ENCODE measurements around the gene RPL10.

Gene RPL10

DNA sequence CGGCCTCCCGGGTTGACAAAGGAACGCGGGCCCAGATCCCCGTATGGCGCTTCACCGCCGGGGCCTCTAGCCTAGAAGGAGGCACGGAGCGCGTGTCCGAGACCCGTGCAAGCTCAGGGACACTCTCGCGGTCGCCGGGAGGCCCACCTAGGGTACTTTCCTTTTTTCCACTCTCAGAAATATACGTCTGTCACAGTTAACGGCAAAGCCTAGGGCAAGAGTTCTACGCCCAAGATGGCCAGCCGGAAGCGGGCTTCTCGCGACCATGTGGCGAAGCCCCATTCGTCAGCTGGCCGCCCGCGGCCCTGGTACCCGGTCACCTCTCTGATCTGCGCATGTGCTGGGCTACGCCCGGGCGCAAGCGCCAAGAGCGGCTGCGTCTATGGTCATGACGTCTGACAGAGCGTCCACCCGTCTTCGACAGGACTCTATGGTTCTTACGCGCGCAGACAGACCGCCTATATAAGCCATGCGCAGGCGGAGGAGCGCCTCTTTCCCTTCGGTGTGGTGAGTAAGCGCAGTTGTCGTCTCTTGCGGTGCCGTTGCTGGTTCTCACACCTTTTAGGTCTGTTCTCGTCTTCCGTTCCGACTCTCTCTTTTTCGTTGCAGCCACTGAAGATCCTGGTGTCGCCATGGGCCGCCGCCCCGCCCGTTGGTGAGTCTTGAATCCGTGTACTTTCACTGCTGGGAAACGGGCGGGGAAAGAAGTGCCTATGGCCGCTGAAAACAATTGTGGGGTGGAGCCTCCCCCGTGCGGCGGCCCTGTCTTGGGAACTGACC lies at the start of gene RPL10:
RPL10 (plus strand) TSS at position 490 of the 780 bp plus-strand sequence; CDS start at position 633, 143 bp downstream.
- DNase-seq (ENCODE audit: low read depth) = peak; percentile 79

DNA sequence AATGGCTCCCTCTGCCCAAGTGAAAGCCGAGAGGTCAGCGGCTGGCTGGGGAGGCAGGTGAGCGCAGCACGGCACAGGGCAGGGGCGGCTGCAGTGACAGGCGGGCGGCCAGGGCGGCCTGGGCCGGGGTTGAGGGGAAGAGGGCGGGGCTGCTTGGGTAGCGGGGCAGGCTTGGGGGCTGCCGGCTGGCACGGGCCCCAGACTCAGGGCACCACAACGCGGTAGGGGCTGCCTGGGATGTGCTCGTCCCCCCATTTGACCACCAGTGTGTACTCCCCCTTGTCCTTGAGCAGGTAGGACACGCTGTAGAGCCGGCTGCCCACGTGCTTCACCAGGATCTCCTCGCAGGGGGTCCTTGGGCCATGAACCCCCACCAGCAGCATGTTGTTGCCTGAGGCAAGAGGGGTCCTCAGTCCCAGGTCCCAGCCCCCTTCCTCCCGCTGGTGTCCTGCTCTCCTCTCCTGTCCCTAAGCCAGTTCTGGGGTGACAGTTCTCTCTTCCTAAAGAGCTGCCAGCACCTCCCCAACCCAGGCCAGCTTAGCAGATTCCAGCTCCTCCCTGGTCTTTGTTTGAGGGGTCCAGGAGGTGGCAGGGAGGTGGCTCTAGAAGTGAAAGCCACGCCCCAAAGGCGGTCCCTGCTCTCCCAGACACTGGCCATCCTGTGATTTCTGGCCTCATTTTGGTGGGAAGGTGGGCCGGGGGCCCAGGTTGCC lies 49.4 kb upstream of the RPL10 start:
- DNase-seq (ENCODE audit: low read depth) = no peak

GRCh38 chrX:154349359-154349935 lies 48.7 kb upstream of the RPL10 start:
- DNase-seq (ENCODE audit: low read depth) = no peak

GRCh38 chrX:154349979-154350378 lies 48.2 kb upstream of the RPL10 start:
- no peak for DNase-seq (ENCODE audit: low read depth)

DNA sequence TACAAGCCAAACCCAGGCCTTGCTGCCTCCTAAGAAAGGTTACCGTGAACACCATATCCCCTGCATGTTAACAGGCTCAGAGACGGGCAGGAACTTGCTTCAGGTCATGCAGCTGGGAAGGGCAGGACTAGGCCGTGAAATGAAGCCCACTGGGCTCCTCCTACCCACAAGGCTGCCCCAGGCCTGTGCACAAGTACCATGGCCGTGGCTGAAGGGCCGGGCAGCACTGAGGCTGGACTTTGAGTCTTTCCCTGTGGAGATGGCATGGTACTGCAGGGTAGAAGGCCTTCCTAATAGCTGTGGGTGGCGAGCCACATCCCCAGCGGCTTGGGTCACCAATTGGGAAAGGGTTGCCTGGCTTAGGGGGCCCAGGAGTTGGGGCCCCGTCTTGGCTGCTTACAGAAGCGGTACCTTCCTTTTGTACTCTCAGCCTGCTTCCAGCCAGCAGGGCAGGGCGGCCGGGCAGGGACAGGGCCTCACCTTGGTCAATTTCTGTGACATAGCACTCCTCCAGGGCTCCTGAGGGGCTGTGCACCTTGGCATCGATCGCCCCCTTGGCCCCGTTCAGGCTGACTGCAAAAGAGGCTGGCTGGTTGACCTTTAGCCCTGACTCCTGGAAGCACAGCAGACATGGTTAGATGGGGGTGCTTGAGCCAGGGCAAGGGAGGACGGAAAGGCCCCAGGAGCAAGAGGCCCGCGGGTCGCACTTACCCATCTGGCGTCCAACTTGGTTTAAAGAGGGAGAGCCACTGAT lies 47.6 kb upstream of the RPL10 start:
- DNase-seq (ENCODE audit: low read depth) = no peak

- DNase-seq (ENCODE audit: low read depth) = no peak
These were observed 46.8 kb upstream of the RPL10 start for GRCh38 chrX:154351183-154352011.

- no peak for DNase-seq (ENCODE audit: low read depth)
These were observed 46.2 kb upstream of the RPL10 start for GRCh38 chrX:154352012-154352401.

DNA sequence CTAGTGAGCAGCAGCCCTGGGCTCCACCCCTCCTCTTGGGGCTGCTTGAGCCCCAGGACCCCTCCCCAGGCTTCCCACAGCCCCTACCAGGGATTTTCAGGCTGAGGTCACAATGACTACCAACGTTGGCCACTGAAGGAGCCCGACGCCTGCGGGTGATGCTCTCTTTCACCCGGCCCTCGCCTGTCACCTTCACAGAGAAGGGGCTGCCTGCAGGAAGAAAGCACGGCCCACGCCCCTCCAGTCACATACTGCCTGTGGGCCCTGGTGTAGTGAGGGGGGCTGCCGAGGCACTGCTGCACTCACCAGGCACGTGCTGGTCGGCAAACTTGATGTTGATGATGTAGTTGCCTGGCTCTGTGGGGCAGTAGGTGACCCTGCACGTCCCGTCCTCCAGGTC lies 45.7 kb upstream of the RPL10 start:
- no peak for DNase-seq (ENCODE audit: low read depth)

GRCh38 chrX:154353172-154353843 lies 44.9 kb upstream of the RPL10 start:
- DNase-seq (ENCODE audit: low read depth) = no peak

GRCh38 chrX:154354013-154354412 lies 44.2 kb upstream of the RPL10 start:
- no peak for DNase-seq (ENCODE audit: low read depth)

DNA sequence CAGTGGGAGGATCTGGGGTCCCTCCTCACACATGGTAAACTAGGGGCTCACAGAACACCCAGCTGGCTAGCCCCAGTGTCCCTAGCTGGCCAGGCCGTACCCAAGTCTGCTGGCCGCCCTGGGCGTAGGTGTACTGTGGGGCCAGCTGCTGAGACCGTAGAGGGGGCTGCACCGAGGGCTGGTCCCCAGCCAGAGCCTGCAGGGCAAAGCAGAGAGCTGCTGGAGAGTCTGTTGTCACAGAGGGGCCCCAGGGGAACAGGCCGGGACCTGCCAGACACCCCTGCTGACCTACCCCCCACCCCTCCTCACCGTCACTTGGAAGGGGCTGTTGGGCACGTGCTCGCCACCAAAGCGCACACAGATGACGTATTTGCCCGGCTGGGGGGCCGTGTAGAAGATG lies 43.7 kb upstream of the RPL10 start:
- no peak for DNase-seq (ENCODE audit: low read depth)

DNA sequence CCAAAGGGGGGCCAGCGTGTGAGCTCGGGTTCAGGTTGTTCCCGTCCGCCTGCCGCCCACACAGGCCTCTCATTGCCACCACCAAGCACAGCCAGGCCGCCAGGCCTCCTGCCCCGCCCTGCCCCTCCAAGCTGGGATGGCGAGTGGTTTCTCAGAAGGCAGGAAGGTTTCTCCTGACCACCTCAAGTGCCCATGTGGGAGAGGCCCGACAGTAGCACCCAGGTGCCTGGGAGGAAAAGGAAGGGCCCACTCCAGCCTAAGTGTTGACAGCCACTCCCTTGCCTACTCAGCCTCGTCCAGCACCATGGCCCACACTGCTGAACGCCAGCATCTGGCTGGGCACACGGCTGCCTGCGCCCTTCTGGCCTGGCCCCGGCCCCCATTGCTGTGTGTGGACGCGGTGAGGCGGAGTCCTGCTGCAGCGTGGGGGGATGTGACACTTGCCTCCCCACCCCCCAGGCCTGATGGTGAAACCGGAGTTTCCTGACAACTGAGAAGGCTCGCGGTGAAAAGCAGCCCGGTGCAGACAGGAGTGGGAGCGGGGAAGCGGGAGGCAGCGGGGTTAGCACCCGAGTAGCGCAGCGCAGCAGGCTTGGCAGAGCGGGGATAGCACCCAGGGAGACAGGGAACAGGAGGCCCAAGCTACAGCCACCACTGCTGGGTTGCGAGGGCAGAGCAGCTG lies 42.9 kb upstream of the RPL10 start:
- DNase-seq (ENCODE audit: low read depth) = no peak

GRCh38 chrX:154355776-154356140 lies 42.4 kb upstream of the RPL10 start:
- DNase-seq (ENCODE audit: low read depth) = no peak

DNA sequence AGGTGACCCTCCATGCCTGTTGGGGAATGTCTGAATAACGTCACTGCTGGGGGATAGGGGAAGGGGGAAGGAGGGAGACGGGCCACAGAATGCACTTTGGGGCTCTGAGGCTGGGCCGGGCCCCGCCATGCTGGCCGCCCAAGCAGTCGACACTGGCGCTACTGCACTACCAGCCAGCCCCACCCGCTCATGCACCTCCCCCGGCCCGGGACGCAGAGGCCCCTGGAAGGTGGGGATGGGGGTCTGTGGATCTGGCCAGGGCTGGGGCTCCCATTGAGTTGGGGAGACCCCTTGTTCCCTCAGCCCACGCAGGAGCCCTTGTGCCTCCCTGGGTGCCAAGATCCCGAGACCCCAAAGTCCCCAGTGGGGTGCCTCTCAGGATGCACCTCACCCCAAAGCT lies 41.6 kb upstream of the RPL10 start:
- DNase-seq (ENCODE audit: low read depth) = no peak

- DNase-seq (ENCODE audit: low read depth) = no peak
These were observed 41.0 kb upstream of the RPL10 start for GRCh38 chrX:154357205-154357604.

- DNase-seq (ENCODE audit: low read depth) = no peak
These were observed 40.2 kb upstream of the RPL10 start for GRCh38 chrX:154358011-154358410.

DNA sequence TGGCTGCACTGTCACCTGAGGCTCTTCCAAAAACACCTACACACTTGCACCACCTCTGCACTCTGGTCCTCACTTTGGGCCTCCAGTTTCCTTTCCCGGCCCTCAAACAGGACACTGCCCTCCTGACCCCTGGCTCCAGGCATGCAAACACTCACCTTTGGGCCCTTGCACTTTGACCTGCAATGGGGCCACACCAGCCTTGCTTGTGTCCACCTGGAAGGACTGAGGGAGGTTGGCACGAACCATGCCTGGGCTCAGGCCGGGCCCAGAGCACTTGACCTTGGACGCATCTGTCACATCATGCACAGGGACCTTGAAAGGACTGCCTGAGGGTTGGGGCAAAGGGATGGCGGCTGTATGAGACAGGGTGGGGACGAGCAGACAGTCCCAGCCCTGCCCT lies 39.3 kb upstream of the RPL10 start:
- DNase-seq (ENCODE audit: low read depth) = no peak

GRCh38 chrX:154359362-154360154 lies 38.6 kb upstream of the RPL10 start:
- no peak for DNase-seq (ENCODE audit: low read depth)

DNA sequence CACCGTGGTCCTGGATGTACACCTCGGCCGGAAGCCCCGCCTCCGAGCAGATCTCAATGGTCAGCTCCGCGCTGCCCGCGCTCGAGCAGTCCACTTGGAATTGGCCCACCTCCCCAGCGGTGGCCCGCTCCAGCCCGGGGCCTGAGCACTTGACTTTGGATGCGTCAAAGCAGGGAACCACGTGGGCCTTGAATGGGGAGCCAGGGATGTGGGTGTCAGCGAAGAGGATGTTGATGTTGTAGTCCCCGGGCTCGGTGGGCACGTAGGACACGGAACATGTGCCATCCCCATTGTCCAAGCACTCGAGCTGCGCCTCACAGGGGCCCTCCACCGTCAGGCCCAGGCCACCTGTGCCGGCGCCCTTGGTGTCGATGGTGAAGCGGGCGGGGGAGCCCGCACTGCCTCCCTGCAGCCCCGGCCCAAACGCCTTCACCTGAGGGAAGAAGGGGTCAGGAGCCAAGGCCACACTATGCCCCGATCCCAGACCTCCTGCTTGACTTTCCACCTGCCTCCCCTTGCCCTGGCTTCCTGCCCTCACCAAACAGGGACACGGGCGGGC lies 37.9 kb upstream of the RPL10 start:
- DNase-seq (ENCODE audit: low read depth) = no peak

Data from GM04503 (cell line).